ENCODE results near the gene MLKL. TPM values are rescaled to one million over a fixed set of nuclear protein-coding genes. Genes with fewer than 3 reads are reported as not detected.
"Not testable (repeated sequence)": the region's sequence is repeated elsewhere in the genome, so short reads cannot be mapped to it uniquely, and the experiment has no call there.

MLKL gene
- polyA plus RNA-seq, 3 donors from 2014 or later: 8.3 to 13.8 (median 12.5) TPM

DNA sequence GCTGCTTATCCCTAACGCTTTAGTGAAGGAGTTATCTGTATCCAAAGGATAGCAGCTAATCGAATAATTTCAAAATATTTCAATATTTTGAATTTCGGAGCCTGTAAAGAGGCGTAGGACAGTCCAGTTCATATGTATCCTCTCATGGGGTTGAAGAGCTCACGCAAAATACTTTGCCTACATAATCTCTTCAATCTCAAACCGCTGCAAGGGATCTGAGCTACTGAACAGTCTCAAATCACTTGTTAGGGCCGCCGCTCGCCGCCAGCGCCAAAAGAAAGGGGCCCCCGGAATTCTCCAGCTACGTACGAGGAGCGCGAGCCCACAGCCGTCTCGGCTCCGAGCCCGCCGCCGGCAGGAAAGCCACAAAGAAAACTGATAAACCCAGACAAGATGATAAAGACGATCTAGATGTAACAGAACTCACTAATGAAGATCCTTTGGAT, 33.4 kb downstream of the MLKL start:
- H3K27ac Mint-ChIP-seq: peak overlapping the region; percentile 76 to 97 (median 90)
- peaks cover 6 to 23% (median 13%) of the 10 kb centered on the region in 3 donors for H3K36me3 Mint-ChIP-seq
- H3K4me3 Mint-ChIP-seq: peak overlapping the region; percentile 91 to 99 (median 92)
- peak; percentile 32 to 35 (median 34) for DNase-seq
- H3K27me3 Mint-ChIP-seq (ENCODE audit: low read depth in 3 of 3): peaks cover 5 to 13% (median 9%) of the 10 kb centered on the region in 3 donors
- peaks cover 32 to 42% of the 10 kb centered on the region in 2 donors for H3K4me1 Mint-ChIP-seq
- no peaks in the 10 kb centered on the region for H3K9me3 Mint-ChIP-seq

GRCh38 chr16:74666425-74667254, 34.0 kb downstream of the MLKL start, which contains the start of gene RFWD3:
RFWD3 (minus strand) TSS chr16:74666877; CDS start chr16:74661449, 5,428 bp downstream.
- Mint-ChIP-seq H3K27ac (peak within 1 kb of the TSS; percentile 87 to 97 (median 92)), H3K9me3 (no peaks in the 10 kb centered on the region), H3K27me3 (ENCODE audit: low read depth in 3 of 3) (peaks cover 5 to 11% (median 9%) of the 10 kb centered on the region in 3 donors), H3K36me3 (peaks cover 6 to 19% (median 7%) of the 10 kb centered on the region in 3 donors), H3K4me1 (peaks cover 33 to 49% of the 10 kb centered on the region in 2 donors), H3K4me3 (peak within 1 kb of the TSS; percentile 91 to 99 (median 92))
- peak; percentile 97 to 98 (median 97) for DNase-seq

- H3K27me3 Mint-ChIP-seq (ENCODE audit: low read depth in 3 of 3): peaks cover 5 to 11% (median 9%) of the 10 kb centered on the region in 3 donors
- H3K4me1 Mint-ChIP-seq: peaks cover 35 to 54% of the 10 kb centered on the region in 2 donors
- DNase-seq: no peak
- no peaks in the 10 kb centered on the region for H3K9me3 Mint-ChIP-seq
- peak overlapping the region; percentile 91 to 99 (median 92) for H3K4me3 Mint-ChIP-seq
- peak overlapping the region; percentile 21 to 93 (median 82) for H3K27ac Mint-ChIP-seq
- peaks cover 4 to 17% (median 6%) of the 10 kb centered on the region in 3 donors for H3K36me3 Mint-ChIP-seq
Measured at GRCh38 chr16:74666010-74666421, 34.6 kb downstream of the MLKL start.

DNA sequence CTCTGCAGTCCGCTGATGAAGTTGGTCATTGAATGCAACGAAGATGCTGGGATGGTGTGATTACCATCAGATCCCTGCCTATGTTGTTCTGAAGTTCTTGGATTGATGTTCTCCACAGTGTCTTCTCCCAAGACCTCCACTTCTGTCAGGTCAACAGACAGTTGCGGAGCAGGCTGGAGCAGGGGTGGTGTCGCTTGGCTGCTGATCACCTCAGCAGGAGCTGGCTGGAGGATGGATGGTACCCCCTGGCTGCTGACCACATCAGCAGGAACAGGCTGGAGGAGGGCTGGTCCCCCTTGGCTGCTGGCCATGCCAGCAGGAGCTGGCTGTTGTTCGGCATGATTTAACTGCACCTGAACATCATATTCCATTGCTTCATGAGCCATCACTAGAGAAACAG, 39.6 kb downstream of the MLKL start:
- no peak for DNase-seq
- Mint-ChIP-seq H3K4me1 (peaks cover 60 to 86% of the 10 kb centered on the region in 2 donors), H3K4me3 (no peak overlapping the region), H3K36me3 (peaks cover 6 to 41% (median 10%) of the 10 kb centered on the region in 3 donors), H3K27ac (peak overlapping the region in 1 of 6 donors; percentile 40), H3K9me3 (no peaks in the 10 kb centered on the region), H3K27me3 (ENCODE audit: low read depth in 3 of 3) (no peaks in the 10 kb centered on the region)

GRCh38 chr16:74660383-74660782, 40.3 kb downstream of the MLKL start:
- H3K36me3 Mint-ChIP-seq: peaks cover 10 to 44% (median 11%) of the 10 kb centered on the region in 3 donors
- no peaks in the 10 kb centered on the region for H3K27me3 Mint-ChIP-seq (ENCODE audit: low read depth in 3 of 3)
- H3K9me3 Mint-ChIP-seq: no peaks in the 10 kb centered on the region
- H3K27ac Mint-ChIP-seq: no peak overlapping the region
- H3K4me3 Mint-ChIP-seq: no peak overlapping the region
- DNase-seq: no peak
- H3K4me1 Mint-ChIP-seq: peaks cover 62 to 93% of the 10 kb centered on the region in 2 donors

DNA sequence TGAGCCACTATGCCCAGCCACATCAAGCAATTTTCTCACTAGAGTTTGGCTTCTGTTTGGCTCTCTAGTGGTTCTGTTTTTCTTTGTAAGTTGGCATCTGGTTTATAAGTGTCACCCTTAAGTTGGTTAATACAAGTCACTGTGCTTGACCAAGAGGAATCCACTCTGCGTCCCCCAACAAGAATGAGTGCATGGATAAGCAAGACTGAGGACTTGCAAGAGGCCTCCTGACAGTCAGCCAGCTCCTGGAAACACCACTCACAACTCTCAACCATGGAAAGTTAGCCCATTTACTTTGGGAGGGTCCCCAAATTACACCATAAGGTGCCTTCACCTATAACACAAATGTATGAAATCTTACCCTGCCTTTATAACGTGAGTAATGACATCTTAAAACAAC, 41.6 kb downstream of the MLKL start:
- Mint-ChIP-seq H3K4me1 (peaks cover 58 to 94% of the 10 kb centered on the region in 2 donors), H3K27me3 (ENCODE audit: low read depth in 3 of 3) (no peaks in the 10 kb centered on the region), H3K27ac (peak overlapping the region in 2 of 6 donors; percentile 37 to 39), H3K4me3 (peak overlapping the region in 1 of 5 donors; percentile 18), H3K9me3 (no peaks in the 10 kb centered on the region), H3K36me3 (peaks cover 10 to 44% (median 11%) of the 10 kb centered on the region in 3 donors)
- no peak for DNase-seq

- H3K27ac Mint-ChIP-seq: peak overlapping the region in 5 of 6 donors; percentile 23 to 85 (median 31)
- DNase-seq: no peak
- H3K9me3 Mint-ChIP-seq: no peaks in the 10 kb centered on the region
- no peaks in the 10 kb centered on the region for H3K27me3 Mint-ChIP-seq (ENCODE audit: low read depth in 3 of 3)
- peak overlapping the region in 4 of 5 donors; percentile 8 to 35 (median 20) for H3K4me3 Mint-ChIP-seq
- H3K4me1 Mint-ChIP-seq: peaks cover 57 to 89% of the 10 kb centered on the region in 2 donors
- peaks cover 6 to 36% (median 11%) of the 10 kb centered on the region in 3 donors for H3K36me3 Mint-ChIP-seq
Measured at GRCh38 chr16:74657870-74658642, 42.6 kb downstream of the MLKL start.

DNA sequence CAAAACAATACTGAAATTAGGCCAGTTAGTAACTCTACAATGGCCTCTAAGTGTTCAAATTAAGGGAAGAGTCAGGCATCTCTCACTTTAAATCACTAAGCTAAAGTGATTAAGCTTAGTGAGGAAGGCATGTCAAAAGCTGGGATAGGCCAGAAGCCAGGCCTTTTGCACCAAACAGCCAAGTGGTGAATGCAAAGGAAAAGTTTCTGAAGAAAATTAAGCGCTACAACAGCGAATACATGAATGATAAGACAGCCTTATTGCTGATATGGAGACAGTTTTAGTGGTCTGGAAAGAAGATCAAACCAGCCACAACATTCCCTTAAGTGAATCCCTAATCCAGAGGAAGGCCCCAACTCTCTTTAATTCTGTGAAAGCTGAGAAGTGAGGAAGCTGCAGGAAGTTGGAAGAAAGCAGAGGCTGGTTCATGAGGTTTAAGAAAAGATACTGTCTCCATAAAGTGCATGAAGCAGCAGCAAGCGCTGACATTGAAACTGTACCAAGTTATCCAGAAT, 46.1 kb downstream of the MLKL start:
- H3K27me3 Mint-ChIP-seq (ENCODE audit: low read depth in 3 of 3): peaks cover 0 to 1% (median 0%) of the 10 kb centered on the region in 3 donors
- H3K4me1 Mint-ChIP-seq: peaks cover 47 to 76% of the 10 kb centered on the region in 2 donors
- no peak for DNase-seq
- H3K27ac Mint-ChIP-seq: peak overlapping the region in 3 of 6 donors; percentile 28 to 84 (median 65)
- peaks cover 11 to 25% (median 17%) of the 10 kb centered on the region in 3 donors for H3K36me3 Mint-ChIP-seq
- no peak overlapping the region for H3K4me3 Mint-ChIP-seq
- H3K9me3 Mint-ChIP-seq: no peaks in the 10 kb centered on the region

DNA sequence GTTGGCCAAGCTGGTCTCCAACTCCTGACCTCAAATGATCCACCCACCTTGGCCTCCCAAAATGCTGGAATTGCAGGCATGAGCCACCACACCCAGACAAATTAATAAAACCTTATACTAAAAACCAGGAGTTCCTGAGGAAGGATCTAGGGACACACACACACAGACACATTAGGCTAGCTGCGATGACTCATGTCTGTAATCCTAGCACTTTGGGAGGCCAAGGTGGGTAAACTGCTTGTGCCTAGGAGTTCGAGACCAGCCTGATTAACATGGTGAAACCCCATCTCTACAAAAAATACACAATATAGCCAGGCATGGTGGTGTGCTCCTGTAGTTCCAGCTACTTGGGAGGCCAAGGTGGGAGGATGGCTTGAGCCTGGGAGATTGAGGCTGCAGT, 47.8 kb downstream of the MLKL start:
- H3K9me3 Mint-ChIP-seq; H3K27me3 Mint-ChIP-seq (ENCODE audit: low read depth in 3 of 3); H3K4me3 Mint-ChIP-seq; DNase-seq: not testable (repeated sequence)
- H3K27ac Mint-ChIP-seq: peak overlapping the region in 2 of 6 donors; percentile 51 to 67
- H3K4me1 Mint-ChIP-seq: peaks cover 31 to 62% of the 10 kb centered on the region in 2 donors
- H3K36me3 Mint-ChIP-seq: peaks cover 6 to 20% (median 15%) of the 10 kb centered on the region in 3 donors

- H3K4me3 Mint-ChIP-seq: no peak overlapping the region
- H3K36me3 Mint-ChIP-seq: peaks cover 6 to 20% (median 15%) of the 10 kb centered on the region in 3 donors
- H3K9me3 Mint-ChIP-seq: no peaks in the 10 kb centered on the region
- H3K27ac Mint-ChIP-seq: peak overlapping the region in 1 of 6 donors; percentile 83
- no peak for DNase-seq
- peaks cover 27 to 57% of the 10 kb centered on the region in 2 donors for H3K4me1 Mint-ChIP-seq
- peaks cover 0 to 6% (median 0%) of the 10 kb centered on the region in 3 donors for H3K27me3 Mint-ChIP-seq (ENCODE audit: low read depth in 3 of 3)
Measured at GRCh38 chr16:74652249-74652648, 48.4 kb downstream of the MLKL start.

DNA sequence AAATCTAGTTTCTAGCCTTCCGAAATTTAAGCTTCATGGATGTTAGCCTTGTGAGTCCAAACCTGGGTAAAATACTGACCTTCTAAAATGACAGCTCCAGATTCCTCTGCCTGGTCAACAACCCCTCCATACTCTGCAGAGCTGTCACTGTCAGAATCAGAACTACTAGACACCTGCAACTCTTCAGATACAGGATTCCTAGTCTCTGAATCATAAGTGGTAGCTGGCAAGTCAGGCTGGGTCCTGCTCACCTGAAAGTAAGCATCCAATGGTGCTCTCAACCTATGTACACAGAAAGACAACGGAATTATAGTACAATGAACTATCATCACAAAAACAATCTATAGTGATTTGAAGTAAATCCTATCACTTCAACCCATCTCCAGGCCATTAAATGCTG, 48.8 kb downstream of the MLKL start:
- Mint-ChIP-seq H3K27me3 (ENCODE audit: low read depth in 3 of 3) (peaks cover 0 to 6% (median 0%) of the 10 kb centered on the region in 3 donors), H3K4me3 (no peak overlapping the region), H3K36me3 (peaks cover 6 to 18% (median 15%) of the 10 kb centered on the region in 3 donors), H3K9me3 (no peaks in the 10 kb centered on the region), H3K4me1 (peaks cover 24 to 53% of the 10 kb centered on the region in 2 donors), H3K27ac (peak overlapping the region in 4 of 6 donors; percentile 34 to 83 (median 60))
- DNase-seq: no peak

GRCh38 chr16:74650966-74651567, 49.6 kb downstream of the MLKL start:
- Mint-ChIP-seq H3K27ac (peak overlapping the region in 2 of 6 donors; percentile 2 to 83), H3K4me3 (no peak overlapping the region)

More at GRCh38 chr16:74650966-74651567, 49.6 kb downstream of the MLKL start:
- Mint-ChIP-seq H3K9me3 (no peaks in the 10 kb centered on the region), H3K4me1 (peaks cover 18 to 46% of the 10 kb centered on the region in 2 donors), H3K36me3 (peaks cover 6 to 17% (median 15%) of the 10 kb centered on the region in 3 donors), H3K27me3 (ENCODE audit: low read depth in 3 of 3) (peaks cover 0 to 6% (median 0%) of the 10 kb centered on the region in 3 donors)
- DNase-seq: no peak
